Measurements from ENCODE around the gene TIMP3.

GRCh38 chr22:32826537-32826936 is 25.0 kb downstream of the TIMP3 start:
- TF ChIP-seq POLR2AphosphoS5 (IDR thresholded peaks at IDR 0.05) (no peak), CTCF (IDR thresholded peaks at IDR 0.05) (no peak), POLR2A (IDR thresholded peaks at IDR 0.05) (no peak)

Data from breast epithelium (tissue), 3 donors.